HG03139 (cell line): ENCODE results near the gene NUSAP1.
"Not testable (repeated sequence)": the region's sequence is repeated elsewhere in the genome, so short reads cannot be mapped to it uniquely, and the experiment has no call there.

Source experiments
- ATAC-seq: cut with Tn5 transposase; IDR thresholded peaks from one replicate; pipeline ENCODE4 v1.9.1; 2021; ENCODE audit not compliant: unreplicated experiment

NUSAP1 gene, protein sequence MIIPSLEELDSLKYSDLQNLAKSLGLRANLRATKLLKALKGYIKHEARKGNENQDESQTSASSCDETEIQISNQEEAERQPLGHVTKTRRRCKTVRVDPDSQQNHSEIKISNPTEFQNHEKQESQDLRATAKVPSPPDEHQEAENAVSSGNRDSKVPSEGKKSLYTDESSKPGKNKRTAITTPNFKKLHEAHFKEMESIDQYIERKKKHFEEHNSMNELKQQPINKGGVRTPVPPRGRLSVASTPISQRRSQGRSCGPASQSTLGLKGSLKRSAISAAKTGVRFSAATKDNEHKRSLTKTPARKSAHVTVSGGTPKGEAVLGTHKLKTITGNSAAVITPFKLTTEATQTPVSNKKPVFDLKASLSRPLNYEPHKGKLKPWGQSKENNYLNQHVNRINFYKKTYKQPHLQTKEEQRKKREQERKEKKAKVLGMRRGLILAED

GRCh38 chr15:41332194-41333025, at the start of gene NUSAP1, which contains the start of gene OIP5:
NUSAP1 (plus strand) TSS chr15:41332881; CDS start chr15:41332958, 77 bp downstream.
OIP5 (minus strand) TSS chr15:41332591; CDS start chr15:41332561, 30 bp downstream.
- peak; percentile 79 for ATAC-seq

DNA sequence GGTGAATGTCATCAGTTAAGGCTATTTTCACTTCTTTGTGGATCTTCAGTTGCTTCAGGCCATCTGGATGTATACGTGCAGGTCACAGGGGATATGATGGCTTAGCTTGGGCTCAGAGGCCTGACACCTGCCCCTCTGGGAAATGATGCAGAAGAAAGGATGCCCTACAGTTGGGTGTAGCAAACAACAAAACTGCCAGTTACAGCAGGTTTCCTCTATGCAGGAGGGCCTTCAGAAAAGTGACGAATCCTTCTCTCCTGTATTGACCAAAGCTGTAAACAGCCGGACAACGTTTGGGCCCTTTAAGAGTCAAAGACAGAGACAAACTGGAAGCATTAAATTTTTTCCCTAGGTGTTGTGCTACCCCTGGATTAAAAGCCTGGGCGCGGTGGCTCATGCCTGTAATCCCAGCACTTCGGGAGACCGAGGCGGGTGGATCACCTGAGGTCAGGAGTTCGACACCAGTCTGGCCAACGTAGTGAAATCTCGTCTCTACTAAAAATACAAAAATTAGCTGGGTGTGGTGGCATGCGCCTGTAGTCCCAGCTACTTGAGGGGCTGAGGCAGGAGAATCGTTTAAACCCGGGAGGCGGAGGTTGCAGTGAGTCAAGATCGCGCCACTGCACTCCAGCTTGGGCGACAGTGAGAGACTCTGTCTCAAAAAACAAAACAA, 49.6 kb upstream of the NUSAP1 start:
- not testable (repeated sequence) for ATAC-seq

DNA sequence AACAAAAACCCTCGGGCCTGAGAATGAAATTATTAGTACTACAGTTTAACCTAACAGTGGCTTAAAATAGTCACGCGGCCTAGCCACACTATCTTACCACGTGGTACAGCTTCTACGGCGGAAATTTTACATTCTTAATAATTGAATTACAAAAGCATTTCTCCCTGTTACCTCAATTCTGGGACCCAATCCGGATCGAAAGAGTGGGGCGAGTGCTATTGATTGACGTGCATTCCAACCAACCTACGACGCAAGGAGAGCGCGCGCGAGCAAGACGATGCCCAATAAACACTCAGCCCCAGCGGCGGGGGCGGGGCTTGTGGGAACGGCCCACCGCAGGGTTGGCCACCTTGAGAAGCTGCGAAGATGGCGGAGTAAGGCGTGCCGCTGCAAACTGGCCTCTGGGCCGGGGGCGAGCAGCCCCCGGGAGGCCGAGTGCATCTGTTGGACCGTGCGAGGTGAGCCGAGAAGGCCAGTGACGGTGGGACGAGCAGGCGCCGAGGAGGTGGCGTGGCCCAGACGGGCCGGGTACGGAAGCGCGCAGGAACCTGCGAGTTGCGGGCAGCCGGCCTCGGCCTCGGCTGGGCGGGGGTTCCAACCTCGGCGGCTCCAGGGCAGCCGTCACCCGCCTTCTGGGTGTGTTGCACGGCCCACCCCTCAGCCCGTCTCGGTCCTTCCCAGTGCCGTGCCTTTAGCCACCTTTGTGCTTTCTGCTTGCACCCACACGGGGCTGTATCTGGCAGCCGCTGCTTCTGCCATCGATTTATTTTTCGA, 48.8 kb upstream of the NUSAP1 start:
- peak; percentile 94 for ATAC-seq

DNA sequence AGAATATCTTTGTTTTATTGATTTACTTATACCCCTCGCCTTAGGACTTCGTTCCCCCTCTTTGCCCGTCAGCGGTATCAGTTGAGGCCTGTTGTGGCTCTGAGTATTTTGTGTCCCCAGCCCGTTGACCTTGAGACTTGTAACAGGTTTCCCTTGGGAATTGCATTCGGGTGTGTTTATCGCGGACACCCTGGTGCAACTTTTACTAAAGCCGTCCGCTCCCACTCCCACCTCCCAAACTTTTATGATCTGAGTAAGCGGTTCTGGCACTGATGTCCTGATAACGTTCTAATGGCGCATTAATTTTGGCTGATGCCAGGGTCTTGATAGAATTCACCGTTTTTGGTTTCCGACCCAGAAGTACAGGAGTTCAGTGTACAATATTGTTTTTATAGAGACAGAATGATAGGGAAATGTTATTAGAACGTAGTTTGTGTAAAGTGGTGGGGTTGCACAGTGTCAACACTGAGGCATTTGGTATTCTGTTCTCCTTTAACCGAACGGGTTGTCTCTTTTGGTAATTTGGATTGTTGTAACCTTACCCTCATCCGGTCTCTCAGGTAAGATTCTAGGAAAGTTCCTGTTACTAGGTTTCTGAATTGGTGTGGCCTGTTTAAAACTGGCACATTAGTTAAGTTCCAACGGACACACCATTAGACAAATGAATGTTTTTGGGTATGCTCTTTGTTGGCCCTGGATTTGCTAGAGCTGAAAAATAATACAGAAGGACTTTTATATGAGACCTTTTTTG, 48.1 kb upstream of the NUSAP1 start:
- ATAC-seq, result no peak

GRCh38 chr15:41285285-41285684, 47.4 kb upstream of the NUSAP1 start:
- no peak for ATAC-seq

GRCh38 chr15:41286665-41287333, 45.9 kb upstream of the NUSAP1 start:
- ATAC-seq, result no peak

DNA sequence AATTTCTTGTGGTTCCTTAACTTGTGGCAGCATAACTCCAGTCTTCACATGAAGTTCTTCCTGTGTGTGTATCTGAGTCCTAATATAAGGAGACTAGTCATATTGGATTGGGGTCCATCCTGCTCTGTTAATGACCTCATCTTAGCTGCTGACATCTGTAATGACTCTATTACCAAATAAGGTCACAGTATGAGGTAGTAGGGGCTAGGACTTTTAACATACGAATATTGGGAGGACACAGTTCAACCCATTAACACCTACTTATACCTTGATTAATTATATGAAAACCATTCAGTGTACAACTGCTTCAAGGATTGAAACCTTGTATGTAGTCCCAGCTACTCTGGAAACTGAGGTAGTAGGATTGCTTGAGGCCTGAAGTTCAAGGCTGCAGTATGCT, 44.2 kb upstream of the NUSAP1 start:
- ATAC-seq, result no peak

- no peak for ATAC-seq
Observed at GRCh38 chr15:41289953-41290352, 42.7 kb upstream of the NUSAP1 start.

DNA sequence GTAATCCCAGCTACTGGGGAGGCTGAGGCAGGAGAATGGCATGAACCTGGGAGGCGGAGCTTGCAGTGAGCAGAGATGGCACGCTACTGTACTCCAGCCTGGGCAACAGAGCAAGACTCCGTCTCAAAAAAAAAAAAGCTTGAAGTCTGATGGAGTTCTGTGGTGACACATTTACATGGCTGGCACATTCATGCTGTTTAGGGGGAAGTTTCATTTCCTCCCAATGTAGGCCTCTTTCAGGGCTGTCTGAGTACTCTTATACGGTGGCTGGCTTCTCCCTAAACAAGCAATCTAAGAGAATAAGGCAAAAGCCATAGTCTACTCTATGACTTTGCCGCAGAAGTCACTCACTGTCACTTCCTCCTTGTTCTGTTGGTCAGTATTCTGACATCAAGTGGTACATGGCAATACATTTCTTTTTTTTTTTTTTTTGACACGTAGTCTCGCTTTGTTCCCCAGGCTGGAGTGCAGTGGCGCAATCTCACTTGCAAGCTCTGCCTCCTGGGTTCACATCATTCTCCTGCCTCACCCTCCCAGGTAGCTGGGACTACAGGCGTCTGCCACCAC, 41.5 kb upstream of the NUSAP1 start:
- ATAC-seq, result peak; percentile 70

GRCh38 chr15:41292521-41292920, 40.2 kb upstream of the NUSAP1 start:
- no peak for ATAC-seq

- ATAC-seq, result not testable (repeated sequence)
Observed at GRCh38 chr15:41301139-41301538, 31.5 kb upstream of the NUSAP1 start.

DNA sequence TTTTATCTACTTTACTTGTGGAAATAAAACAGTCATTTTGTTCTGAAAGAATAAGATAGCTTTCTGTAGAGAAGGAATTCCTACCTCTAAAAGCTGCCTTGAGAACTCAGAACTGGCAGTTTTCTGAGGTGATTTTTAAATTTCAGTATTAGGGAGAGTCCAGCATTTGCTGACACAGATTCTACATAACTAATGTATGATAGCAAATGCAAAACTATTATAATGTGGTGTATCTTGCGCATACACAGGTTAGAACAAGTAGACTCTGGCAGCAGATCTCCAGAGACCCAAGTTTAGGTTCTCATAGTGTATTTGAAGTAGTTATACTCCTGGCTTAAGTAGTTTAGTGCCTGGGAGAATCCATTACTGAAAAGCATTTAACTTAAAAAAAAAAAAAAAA, 31.1 kb upstream of the NUSAP1 start:
- ATAC-seq, result no peak

GRCh38 chr15:41304149-41304770, 28.4 kb upstream of the NUSAP1 start:
- ATAC-seq, result no peak

GRCh38 chr15:41307679-41308078, 25.0 kb upstream of the NUSAP1 start:
- ATAC-seq, result no peak

DNA sequence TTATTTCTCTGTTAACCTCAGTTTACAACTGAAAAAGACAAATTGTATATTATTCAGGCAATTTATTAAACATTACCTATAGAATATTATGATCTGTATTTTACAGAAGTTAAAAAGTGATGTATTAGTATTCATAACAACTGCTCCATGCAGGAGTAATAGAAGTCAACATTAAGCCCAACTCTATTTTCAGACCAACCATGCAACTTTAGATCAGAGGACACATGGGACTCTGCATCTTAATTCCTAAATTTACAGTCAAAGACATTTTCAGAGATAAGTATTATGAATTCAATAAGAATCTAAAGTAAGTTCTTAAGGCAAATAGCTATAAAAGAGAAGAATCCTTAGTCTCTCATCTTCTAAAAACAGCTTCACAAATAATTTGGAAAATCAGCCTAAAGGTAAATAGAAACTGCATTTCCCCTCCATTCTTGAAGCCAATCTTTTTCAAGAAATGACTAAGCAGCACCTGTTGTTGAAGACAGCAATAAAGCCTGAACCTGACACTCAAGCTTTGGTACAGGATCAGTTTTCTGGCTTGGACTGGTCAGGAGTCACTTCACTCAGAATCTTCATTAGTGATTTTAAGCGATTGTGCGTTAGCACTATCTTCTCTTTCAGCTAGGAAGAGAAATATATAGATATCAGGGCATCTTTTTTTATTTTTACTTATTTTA, 23.3 kb upstream of the NUSAP1 start:
- ATAC-seq, result no peak

DNA sequence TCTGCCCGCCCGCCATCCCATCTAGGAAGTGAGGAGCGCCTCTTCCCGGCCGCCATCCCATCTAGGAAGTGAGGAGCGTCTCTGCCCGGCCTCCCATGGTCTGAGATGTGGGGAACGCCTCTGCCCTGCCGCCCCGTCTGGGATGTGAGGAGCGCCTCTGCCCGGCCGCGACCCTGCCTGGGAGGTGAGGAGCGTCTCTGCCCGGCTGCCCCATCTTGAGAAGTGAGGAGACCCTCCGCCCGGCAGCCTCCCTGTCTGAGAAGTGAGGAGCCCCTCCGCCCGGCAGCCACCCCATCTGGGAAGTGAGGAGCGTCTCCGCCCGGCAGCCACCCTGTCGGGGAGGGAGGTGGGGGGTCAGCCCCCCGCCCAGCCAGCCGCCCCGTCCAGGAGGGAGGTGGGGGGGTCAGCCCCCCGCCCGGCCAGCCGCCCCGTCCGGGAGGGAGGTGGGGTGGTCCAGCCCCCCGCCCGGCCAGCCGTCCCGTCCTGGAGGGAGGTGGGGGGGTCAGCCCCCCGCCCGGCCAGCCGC, 11.8 kb upstream of the NUSAP1 start:
- ATAC-seq, result not testable (repeated sequence)

- ATAC-seq, result no peak
Observed at GRCh38 chr15:41323611-41324010, 9.1 kb upstream of the NUSAP1 start.

DNA sequence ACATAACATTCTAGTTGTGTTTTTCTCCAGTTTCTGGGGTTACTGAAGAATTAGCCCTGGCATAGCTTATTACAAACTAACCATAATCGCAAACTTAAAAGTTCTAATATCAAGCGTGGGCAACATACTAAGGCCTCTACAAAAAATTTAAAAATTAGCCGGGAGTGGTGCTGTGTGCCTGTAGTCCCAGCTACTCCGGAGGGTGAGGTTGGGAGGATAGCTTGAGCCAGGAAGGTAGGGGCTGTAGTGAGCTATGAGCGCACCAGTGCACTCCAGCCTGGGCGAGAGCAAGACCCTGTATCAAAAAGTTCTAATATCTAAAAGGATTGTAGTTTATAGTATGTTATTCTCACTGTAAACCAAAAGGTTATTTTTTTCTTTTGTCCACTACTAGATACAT, 1.4 kb upstream of the NUSAP1 start:
- ATAC-seq, result no peak
